Pulmonary artery endothelial cell (primary cell): ENCODE measurements around the gene SLC9A4. TPM values are rescaled to one million over a fixed set of nuclear protein-coding genes. Genes with fewer than 3 reads are reported as not detected.
"Not testable (repeated sequence)": the region's sequence is repeated elsewhere in the genome, so short reads cannot be mapped to it uniquely, and the experiment has no call there.

Experiments used
- DNase-seq: peaks from one replicate; pipeline ENCODE4 v3.0.0-alpha.2; 2011; ENCODE audit warnings: low read depth, low spot score
- total RNA-seq: library from RNA; depleted of rRNA; stranded (reverse); fragments of >200 nt; gene quantifications from 2 replicates; pipeline ENCODE4 v1.2.3, GENCODE V29; 2014

The SLC9A4 gene
- total RNA-seq, 1 donor from 2014 or later = not detected

DNA sequence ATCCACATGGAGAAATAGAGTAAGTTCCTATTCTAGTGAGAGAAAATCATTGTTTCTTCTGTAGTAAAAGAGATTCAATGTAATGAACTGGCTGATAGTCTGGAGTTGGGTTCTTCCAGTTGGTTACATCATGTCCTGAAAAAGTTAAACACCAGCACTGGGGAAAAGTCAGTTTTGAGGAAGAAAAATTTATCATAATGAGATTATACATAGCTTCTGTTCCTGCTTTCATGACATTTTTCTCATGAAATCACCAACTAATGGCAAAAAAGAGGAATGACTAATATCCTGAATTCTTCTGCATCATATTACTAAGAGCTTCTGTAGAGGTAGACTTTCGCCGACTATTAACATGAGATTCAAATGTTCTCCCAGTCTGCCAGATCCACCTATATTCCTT, 77.1 kb downstream of the SLC9A4 start:
- DNase-seq = no peak

DNA sequence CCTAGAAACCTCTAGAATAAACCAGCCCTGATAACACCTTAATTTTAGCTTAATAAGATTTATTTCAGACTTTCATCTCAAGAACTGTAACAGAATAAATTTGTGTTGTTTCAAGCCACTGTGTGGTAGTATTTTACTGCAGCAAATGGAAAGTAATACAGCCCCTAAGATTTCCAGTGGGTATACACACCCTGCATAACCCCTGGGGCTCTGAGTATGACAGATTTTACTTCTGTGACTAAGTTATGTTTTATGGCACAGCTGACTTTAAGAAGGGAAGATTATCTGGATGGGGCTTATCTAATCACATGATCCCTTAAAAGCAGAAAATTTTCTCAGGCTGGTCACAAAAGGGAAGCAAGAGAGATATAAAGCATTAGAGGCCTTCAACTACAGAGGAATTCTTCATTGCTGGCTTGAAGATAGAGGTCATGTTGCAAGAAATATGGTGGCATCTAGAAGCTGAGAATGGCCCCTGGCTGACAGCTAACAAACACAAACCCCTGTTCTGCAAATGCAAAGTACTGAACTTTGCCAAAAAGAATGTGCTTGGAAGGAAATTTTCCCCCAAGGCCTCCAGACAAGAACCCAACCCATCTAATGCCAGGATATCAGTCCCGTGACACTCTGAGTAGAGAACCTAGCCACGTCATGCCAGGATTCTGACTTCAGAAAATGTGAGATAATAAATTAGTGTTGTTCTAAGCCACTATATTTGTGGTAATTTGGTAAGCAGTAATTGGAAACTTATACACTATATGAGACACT, 78.5 kb downstream of the SLC9A4 start:
- no peak for DNase-seq

DNA sequence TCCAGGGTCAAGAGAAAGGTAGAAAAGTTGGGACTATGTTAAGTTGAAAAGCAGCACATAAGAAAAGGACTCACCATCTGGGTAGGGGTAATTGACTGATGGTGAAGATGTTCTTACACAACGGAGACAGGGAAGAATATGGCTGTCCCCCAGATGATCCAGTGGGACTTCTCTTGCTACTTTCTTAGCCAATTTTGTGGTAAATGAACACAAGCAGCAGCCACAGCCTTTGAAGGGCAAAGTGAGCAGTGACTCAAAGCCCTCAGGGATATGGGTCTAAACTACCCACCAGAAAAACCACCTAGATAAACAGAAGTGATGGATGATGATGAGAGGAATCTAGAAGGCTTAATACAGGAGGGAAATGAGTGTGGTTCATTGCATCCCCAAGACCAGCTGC, 80.6 kb downstream of the SLC9A4 start:
- no peak for DNase-seq

DNA sequence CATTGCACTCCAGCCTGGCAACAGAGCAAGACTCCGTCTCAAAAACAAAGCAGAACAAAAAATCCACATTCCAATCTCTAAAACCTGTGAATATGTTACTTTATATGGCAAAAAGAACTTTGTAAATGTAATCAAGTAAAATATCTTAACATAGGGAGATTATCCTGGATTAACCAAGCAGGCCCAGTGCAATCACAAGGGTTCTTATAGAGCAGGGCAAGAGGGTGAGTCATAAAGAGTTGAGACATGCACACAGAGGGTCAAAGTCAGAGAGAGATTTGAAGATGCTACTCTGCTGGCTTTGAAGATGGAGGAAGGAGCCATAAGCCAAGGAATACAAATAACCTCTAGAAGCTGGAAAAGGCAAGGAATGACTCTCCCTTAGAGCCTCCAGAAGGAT, 85.4 kb downstream of the SLC9A4 start:
- no peak for DNase-seq

DNA sequence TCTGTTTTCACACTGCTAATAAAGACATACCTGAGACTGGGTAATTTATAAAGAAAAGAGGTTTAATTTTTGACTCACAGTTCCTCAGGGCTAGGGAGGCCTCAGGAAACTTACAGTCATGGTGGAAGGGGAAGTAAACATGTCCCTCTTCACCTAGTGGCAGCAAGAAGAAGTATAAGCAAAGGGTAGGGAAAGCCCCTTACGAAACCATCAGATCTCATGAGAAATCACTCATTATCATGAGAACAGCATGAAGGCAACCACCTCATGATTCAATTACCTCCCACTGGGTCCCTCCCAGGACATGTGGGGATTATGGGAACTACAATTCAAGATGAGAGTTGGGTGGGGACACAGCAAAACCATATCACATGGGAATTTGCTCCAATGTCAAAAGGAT, 89.5 kb downstream of the SLC9A4 start:
- DNase-seq = not testable (repeated sequence)

DNA sequence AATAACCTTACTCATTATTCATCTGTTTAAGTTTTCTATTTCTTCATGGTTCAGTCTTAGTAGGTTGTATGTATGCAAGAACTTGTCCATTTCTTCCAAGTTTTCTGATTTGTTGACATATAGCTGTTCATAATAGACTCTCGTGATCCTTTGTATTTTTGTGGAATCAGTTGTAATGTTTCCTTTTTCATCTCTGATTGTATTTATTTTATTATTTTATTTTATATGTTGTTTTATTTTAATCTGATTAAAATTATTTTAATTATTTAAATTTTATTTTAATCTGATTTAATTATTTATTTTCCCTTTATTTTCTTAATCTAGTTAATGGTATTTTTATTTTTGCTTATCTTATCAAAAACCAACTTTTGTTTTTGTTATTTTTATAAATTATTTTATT, 102.9 kb downstream of the SLC9A4 start:
- DNase-seq = no peak

DNA sequence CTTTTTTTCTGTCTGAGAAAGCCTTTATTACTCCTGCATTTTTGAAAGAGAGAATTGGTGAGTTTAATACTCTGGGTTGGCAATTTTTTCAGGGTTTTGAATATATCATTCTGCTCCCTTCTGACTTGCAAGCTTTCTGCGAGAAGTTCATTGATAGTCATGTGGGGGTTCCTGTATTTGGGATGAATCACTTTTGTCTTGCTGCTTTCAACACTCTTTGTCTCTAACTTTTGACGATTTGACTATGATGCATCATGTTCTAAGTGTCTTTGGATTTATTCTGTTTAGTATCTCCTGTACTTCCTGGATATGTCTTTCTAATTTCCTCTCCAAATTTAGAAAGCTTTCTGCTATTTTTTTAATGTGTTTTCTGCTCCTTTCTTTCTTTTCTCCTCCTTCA, 105.3 kb downstream of the SLC9A4 start:
- DNase-seq = no peak

DNA sequence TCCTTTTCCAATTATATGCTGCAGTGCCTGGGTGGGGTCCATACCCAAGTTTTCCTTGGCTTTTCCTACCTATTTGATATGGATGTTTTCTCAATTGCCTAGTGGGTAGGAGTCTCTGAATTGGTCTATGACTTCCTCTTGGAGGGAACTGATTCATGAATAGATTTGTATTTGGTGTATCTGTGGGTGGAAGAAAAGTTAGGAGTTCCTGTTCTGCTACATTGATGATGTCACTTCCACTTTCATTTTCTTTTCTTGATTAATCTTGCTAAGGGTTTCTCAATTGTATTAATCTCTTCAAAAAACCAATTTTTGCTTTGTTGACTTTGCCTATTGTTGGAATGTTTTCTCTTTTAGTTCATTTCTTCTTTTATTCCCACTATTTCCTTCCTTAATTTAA, 108.9 kb downstream of the SLC9A4 start:
- no peak for DNase-seq

DNA sequence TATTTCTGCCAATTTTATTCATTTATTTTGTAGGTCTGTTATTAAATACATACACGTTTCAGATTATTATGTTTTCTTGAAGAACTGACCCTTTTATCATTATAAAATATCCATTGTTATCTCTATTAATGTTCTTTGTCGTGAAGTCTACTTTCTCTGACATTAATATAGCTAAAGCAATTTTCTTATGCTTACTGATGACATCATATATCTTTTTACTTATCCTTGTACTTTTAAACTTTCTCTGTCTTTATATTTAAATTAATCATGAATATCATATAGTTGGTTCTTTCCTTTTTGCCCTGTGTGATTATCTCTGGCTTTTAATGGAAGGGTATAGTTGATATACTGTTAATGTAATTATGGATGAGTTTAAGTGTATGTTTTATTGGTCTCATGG, 109.8 kb downstream of the SLC9A4 start:
- DNase-seq = no peak

Other genes starting within 250 kb of the SLC9A4 start
- 108 and 144 TPM in 2 replicates for gene IL1RL1, start 161.7 kb upstream of the SLC9A4 start, total RNA-seq
- gene IL18R1, start 117.4 kb upstream of the SLC9A4 start, total RNA-seq = 3.7 and 8.3 TPM in 2 replicates
- gene IL18RAP, start 50.1 kb upstream of the SLC9A4 start, total RNA-seq = under 0.01 TPM in 1 of 2 replicates, not detected in the other
- gene SLC9A2, start 146.3 kb downstream of the SLC9A4 start, total RNA-seq = 0.04 TPM in 1 of 2 replicates, not detected in the other